Breast epithelium (tissue), 4 donors: ENCODE data around the gene RBBP8NL. TPM values are rescaled to one million over a fixed set of nuclear protein-coding genes. Genes with fewer than 3 reads are reported as not detected.

Experiments
- DNase-seq, 2 donors: peaks; one replicate each; pipeline ENCODE4 v3.0.0-alpha.2; 2019; ENCODE audit warnings: low spot score in 2 of 2
- H3K27ac ChIP-seq, 2 donors: fragments of 200-600 bp; sonication (generic) in 1 of 2; one replicate each; pipeline ENCODE4 v1.5.1; 2016 to 2019; ENCODE audit warnings: mild to moderate bottlenecking in 1 of 2
- H3K27me3 ChIP-seq, 2 donors: fragments of 200-600 bp; sonication (generic) in 1 of 2; one replicate each; pipeline versions ENCODE4 v1.5.1 to v1.6.0; 2017 to 2019; ENCODE audit warnings: control low read depth in 1 of 2, mild to moderate bottlenecking in 1 of 2
- H3K36me3 ChIP-seq: fragments of 200-600 bp; one replicate; pipeline ENCODE4 v1.5.1; 2019
- H3K4me1 ChIP-seq, 2 donors: fragments of 200-600 bp; sonication (generic); one replicate each; pipeline ENCODE4 v1.5.1; 2016 to 2019; ENCODE audit warnings: control low read depth in 1 of 2
- H3K4me3 ChIP-seq, 3 donors: fragments of 200-600 bp; sonication (generic); 1 replicate in 2 of 3; 2 replicates in 1 of 3; pipeline ENCODE4 v1.5.1; 2016 to 2019; ENCODE audit warnings: mild to moderate bottlenecking in 3 of 3, moderate library complexity in 2 of 3
- H3K9me3 ChIP-seq, 2 donors: fragments of 200-600 bp; sonication (generic) in 1 of 2; one replicate each; pipeline ENCODE4 v1.5.1; 2016 to 2019; ENCODE audit warnings: control low read depth in 1 of 2
- POLR2A ChIP-seq: fragments of 450-650 bp; IDR thresholded peaks from one replicate; pipeline ENCODE4 v1.6.1; 2016; ENCODE audit warnings: antibody characterized with exemption, mild to moderate bottlenecking, moderate library complexity
- POLR2AphosphoS5 ChIP-seq, 3 donors: sonication (generic); formaldehyde crosslinking; IDR thresholded peaks; one replicate each; pipeline ENCODE4 v1.6.1; 2017; ENCODE audit warnings: antibody characterized with exemption in 3 of 3
- intact Hi-C: fragments of 100-400 bp; cut with DNase I; formaldehyde crosslinking; loops from one replicate; pipeline ENCODE4 v1.15.1; 2023; ENCODE audit warnings: low total_unique reads
- total RNA-seq, 3 donors: library from RNA; depleted of rRNA; stranded (reverse); fragments of >200 nt; gene quantifications; one replicate each; pipeline ENCODE4 v1.1.0, GENCODE V29; 2016
- TF ChIP-seq, protein P1 (sequence below), 3 donors: fragments of 450-650 bp; IDR thresholded peaks; one replicate each; pipeline ENCODE4 v1.5.1; 2016 to 2017; ENCODE audit warnings: antibody characterized with exemption in 3 of 3, mild to moderate bottlenecking in 3 of 3, moderate library complexity in 3 of 3

RBBP8NL gene
- total RNA-seq, 3 donors from 2014 or later: 2.0 to 4.0 TPM; not detected in 1

DNA sequence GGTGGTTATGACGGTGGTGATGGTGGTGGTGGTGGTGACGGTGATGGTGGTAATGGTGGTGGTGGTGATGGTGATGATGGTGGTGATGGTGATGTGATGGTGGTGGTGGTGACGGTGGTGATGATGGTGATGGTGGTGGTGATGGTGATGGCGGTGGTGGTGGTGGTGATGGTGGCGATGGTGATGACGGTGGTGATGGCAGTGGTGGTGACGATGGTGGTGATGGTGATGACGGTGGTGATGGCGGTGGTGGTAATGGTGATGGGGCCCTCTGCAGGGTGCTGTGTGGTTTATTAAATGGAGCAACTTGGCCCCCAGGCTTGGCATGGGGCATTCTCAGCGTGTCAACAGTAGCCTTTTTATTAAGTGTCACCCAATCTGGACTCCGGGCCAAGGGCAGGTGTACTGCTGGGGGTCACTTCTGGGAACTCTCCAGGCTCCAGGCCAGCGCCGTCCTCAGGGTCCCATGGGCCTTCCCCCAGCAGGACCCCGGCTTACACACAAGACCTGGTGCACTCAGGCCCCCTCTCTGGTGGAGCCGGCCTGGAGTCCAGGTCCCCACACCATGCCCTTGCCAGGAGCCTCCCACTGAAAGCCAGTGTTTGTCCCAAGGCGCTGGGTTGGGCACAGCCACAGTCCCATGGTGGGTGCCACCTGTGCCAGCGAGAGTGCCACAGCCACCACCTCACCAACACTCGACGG, 29.1 kb downstream of the RBBP8NL start:
- H3K4me3 ChIP-seq: no peak overlapping the region
- H3K36me3 ChIP-seq: no peaks in the 10 kb centered on the region
- TF ChIP-seq POLR2A (no peak), POLR2AphosphoS5 (IDR thresholded peaks at IDR 0.05) (no peak)
- TF ChIP-seq, protein P1, sequence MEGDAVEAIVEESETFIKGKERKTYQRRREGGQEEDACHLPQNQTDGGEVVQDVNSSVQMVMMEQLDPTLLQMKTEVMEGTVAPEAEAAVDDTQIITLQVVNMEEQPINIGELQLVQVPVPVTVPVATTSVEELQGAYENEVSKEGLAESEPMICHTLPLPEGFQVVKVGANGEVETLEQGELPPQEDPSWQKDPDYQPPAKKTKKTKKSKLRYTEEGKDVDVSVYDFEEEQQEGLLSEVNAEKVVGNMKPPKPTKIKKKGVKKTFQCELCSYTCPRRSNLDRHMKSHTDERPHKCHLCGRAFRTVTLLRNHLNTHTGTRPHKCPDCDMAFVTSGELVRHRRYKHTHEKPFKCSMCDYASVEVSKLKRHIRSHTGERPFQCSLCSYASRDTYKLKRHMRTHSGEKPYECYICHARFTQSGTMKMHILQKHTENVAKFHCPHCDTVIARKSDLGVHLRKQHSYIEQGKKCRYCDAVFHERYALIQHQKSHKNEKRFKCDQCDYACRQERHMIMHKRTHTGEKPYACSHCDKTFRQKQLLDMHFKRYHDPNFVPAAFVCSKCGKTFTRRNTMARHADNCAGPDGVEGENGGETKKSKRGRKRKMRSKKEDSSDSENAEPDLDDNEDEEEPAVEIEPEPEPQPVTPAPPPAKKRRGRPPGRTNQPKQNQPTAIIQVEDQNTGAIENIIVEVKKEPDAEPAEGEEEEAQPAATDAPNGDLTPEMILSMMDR (IDR thresholded peaks at IDR 0.05): no peak
- DNase-seq: no peak
- no peaks in the 10 kb centered on the region for H3K9me3 ChIP-seq
- no peaks in the 10 kb centered on the region for H3K27me3 ChIP-seq
- intact Hi-C loops: no loop called here
- no peaks in the 10 kb centered on the region for H3K4me1 ChIP-seq
- no peak overlapping the region for H3K27ac ChIP-seq

DNA sequence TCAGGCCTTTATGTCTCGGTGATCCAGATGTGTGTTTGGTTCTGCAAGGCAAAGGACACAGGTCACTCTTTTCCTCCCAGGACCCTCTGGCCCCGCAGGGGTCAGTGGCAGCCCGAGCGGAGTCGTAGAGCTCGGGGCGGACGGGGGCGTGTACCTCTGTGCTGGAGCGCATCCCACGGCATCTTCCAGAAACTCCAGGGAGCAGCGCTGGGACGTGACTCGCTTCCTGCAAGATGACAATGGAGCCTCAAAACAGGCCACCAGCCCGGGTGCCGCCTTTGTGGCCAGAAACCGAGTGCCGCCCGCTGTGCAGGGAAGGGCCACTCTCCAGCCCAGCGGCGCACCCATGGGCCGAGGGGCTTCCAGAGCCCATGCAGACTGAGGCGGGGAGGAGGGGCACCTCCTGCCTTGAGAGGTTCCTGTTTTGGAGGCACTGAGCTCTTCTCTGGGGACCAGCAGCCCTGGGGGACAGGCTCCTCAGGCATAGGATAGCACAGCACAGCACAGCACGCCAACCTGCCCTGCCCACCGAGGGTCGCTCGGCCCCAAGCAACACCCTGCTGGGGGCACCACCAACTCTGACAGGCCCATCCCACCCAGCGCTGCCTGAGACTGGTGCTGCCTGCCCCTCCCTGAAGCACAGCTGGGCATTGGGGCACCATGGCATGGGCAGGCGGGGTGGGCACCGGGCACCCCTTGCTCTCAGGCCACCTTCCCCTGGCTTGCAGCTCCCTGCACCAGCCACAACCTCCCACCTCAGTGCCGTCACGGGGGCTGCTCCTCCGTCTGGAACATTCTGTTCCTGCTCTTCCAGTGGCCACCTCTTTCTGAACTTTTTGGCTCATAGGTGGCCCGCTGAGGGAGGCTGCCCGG, 30.7 kb downstream of the RBBP8NL start:
- H3K36me3 ChIP-seq: no peaks in the 10 kb centered on the region
- TF ChIP-seq POLR2A (no peak), POLR2AphosphoS5 (IDR thresholded peaks at IDR 0.05) (no peak)

DNA sequence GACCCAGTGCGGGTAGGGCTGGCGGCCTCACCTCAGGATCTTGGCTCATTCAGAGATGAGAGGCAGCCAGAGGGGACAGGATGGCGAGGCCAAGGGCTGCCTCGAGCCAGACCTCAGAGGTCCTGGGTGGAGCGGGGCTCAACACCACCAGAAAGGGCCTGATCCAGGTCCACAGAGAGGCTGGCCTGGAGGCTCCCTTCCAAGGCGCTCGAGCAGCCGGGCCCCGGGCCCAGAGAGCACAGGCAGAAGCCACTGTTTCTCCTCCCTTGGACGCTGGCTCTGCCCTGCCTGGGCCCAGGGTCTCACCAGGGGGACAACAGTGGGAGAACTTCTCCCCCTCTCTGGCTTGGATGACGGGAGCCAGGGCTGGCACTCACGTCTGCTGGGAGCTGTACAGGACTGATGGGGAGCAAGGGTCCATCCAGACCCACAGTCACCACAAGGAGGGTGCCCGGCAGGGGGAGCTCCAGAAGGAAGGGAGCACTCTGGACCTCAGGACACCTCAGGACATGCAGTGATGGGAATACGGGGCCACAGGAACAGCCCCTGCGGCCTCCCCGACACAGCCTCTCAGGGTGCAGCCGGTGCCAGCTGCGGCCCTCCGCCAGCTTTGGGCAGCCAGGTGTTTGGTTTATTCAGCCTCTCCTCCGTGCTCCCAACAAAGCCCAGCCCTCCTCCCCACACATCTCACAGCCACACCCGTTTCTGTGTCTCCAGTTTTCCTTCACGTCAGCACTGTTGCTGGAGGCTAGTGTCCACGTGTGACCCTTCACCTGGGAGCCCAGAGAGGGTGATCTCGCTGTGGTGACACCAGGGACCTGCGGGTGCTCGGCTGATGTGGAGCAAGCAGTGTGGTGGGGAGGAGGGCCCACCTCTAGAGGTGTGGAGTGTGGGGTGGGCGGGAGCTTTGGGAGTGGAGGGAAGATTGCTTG, 31.8 kb downstream of the RBBP8NL start:
- TF ChIP-seq POLR2AphosphoS5 (IDR thresholded peaks at IDR 0.05) (no peak), POLR2A (no peak)
- TF ChIP-seq, protein P1 (IDR thresholded peaks at IDR 0.05): no peak
- Histone ChIP-seq H3K4me1 (no peaks in the 10 kb centered on the region), H3K4me3 (no peak overlapping the region), H3K27me3 (no peaks in the 10 kb centered on the region), H3K9me3 (no peaks in the 10 kb centered on the region), H3K36me3 (no peaks in the 10 kb centered on the region), H3K27ac (no peak overlapping the region)
- intact Hi-C loops: no loop called here
- DNase-seq: no peak

More for the DNA sequence above, 30.7 kb downstream of the RBBP8NL start:
- intact Hi-C loops: no loop called here
- no peak overlapping the region for H3K27ac ChIP-seq
- H3K4me3 ChIP-seq: no peak overlapping the region
- H3K4me1 ChIP-seq: no peaks in the 10 kb centered on the region
- H3K9me3 ChIP-seq: no peaks in the 10 kb centered on the region
- H3K27me3 ChIP-seq: no peaks in the 10 kb centered on the region
- no peak for DNase-seq

- Histone ChIP-seq H3K4me3 (no peak overlapping the region), H3K27ac (no peak overlapping the region), H3K27me3 (no peaks in the 10 kb centered on the region), H3K4me1 (no peaks in the 10 kb centered on the region), H3K9me3 (no peaks in the 10 kb centered on the region), H3K36me3 (no peaks in the 10 kb centered on the region)
- no peak for DNase-seq
- intact Hi-C loops: no loop called here
- TF ChIP-seq POLR2A (no peak), POLR2AphosphoS5 (IDR thresholded peaks at IDR 0.05) (no peak)
- TF ChIP-seq, protein P1 (IDR thresholded peaks at IDR 0.05): no peak
These were observed 32.8 kb downstream of the RBBP8NL start for GRCh38 chr20:62394248-62395245.
